H1 (cell line): ENCODE measurements around the gene LRRC14B. TPM values are rescaled to one million over a fixed set of nuclear protein-coding genes. Genes with fewer than 3 reads are reported as not detected.

Source experiments
- BACH1 ChIP-seq: IDR thresholded peaks from 2 replicates; pipeline ENCODE4 v1.6.1; 2012; ENCODE audit warnings: low read length, improper control_type of control experiment
- CTCF ChIP-seq, 3 experiments: IDR thresholded peaks; 1 replicate in 2 of 3; 2 replicates in 1 of 3; pipeline versions ENCODE4 v1.5.1 to v1.6.1; 2011; ENCODE audit warnings: low read length in 3 of 3, mild to moderate bottlenecking in 3 of 3, inconsistent platforms in 2 of 3, low read depth in 1 of 3, moderate library complexity in 1 of 3; ENCODE audit not compliant: insufficient read depth in 1 of 3; ENCODE audit errors: control extremely low read depth in 1 of 3
- HDAC2 ChIP-seq, 2 experiments: fragments of 300-600 bp in 1 of 2; sonication (generic) in 1 of 2; IDR thresholded peaks; 2 replicates each; pipeline ENCODE4 v1.6.1; 2011 to 2012; ENCODE audit warnings: low read depth in 2 of 2, low read length in 2 of 2, mild to moderate bottlenecking in 2 of 2, moderate library complexity in 2 of 2, borderline replicate concordance in 1 of 2, inconsistent platforms in 1 of 2
- NANOG ChIP-seq: IDR thresholded peaks from 2 replicates; pipeline ENCODE4 v1.6.1; 2011; ENCODE audit warnings: low read length, low read depth, mild to moderate bottlenecking, inconsistent platforms; ENCODE audit not compliant: insufficient read depth, poor library complexity, severe bottlenecking
- SP2 ChIP-seq: IDR thresholded peaks from 2 replicates; pipeline ENCODE4 v1.6.1; 2012; ENCODE audit warnings: mild to moderate bottlenecking, low read length, inconsistent platforms
- polyA plus RNA-seq, 7 experiments: library from polyadenylated mRNA; depleted of rRNA in 3 of 7; stranded (reverse) in 5 of 7; unstranded in 2 of 7; fragments of >200 nt in 5 of 7; fragments of 200-250 nt in 2 of 7; gene quantifications; 1 replicate in 5 of 7; 2 replicates in 1 of 7; 4 replicates in 1 of 7; pipeline versions ENCODE4 v1.2.1 to v1.2.3, GENCODE V29; 2011 to 2013; ENCODE audit warnings: missing spikeins in 2 of 7, mixed read lengths in 2 of 7
- total RNA-seq: library from RNA; stranded (reverse); fragmentation: NEBNext Ultra II Directional; extraction: Animal tissue kit (Norgen Biotek cat#: 25700); gene quantifications from 2 replicates; pipeline ENCODE4 v1.2.1, GENCODE V29; 2021

Gene LRRC14B
- total and polyA plus RNA-seq, 2 of the 8 experiments (the other 6 are each of a cell fraction or from before 2014, with no cell fraction given): not detected

- TF ChIP-seq CTCF (IDR thresholded peaks at IDR 0.05; ENCODE audit: control extremely low read depth in 1 of 3, insufficient read depth in 1 of 3, low read depth in 1 of 3, low read length in 3 of 3): no peak
- TF ChIP-seq BACH1: no peak
- no peak for TF ChIP-seq SP2
- TF ChIP-seq HDAC2 (IDR thresholded peaks at IDR 0.05; ENCODE audit: borderline replicate concordance in 1 of 2, low read depth in 2 of 2, low read length in 2 of 2): no peak
- no peak for TF ChIP-seq NANOG
Observed at GRCh38 chr5:160173-160510, 31.2 kb upstream of the LRRC14B start (continued).
